Activated CD8-positive, alpha-beta memory T cell treated with anti-CD3 and anti-CD28 coated beads for 24 hours (primary cell): ENCODE results near the gene TMEM8B.

ENCODE experiments used
- DNase-seq: peaks from one replicate; pipeline ENCODE4 v3.0.0-alpha.2; 2020

TMEM8B gene, protein sequence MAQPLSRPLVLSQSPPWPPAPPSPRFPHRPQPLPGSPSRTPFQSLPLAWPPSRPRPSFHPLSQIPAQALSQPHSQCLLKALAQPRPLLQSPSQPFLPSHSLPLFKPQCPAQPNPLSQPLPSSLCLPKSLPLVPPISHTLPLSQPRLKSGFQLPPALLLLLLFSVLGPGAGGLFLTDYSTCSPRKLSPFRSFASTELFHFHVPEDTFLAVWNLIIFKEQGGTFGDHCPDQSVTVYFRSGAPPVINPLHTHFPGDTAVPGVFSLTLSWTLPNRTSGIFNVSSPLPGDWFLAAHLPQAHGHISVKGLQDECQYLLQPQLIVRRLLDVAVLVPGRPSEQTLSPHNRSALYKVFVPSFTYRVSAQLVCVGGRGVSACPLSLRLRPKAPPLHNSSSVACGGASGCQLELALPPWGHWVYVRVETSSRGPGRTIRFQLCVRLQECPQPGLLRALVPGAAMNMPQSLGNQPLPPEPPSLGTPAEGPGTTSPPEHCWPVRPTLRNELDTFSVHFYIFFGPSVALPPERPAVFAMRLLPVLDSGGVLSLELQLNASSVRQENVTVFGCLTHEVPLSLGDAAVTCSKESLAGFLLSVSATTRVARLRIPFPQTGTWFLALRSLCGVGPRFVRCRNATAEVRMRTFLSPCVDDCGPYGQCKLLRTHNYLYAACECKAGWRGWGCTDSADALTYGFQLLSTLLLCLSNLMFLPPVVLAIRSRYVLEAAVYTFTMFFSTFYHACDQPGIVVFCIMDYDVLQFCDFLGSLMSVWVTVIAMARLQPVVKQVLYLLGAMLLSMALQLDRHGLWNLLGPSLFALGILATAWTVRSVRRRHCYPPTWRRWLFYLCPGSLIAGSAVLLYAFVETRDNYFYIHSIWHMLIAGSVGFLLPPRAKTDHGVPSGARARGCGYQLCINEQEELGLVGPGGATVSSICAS

DNA sequence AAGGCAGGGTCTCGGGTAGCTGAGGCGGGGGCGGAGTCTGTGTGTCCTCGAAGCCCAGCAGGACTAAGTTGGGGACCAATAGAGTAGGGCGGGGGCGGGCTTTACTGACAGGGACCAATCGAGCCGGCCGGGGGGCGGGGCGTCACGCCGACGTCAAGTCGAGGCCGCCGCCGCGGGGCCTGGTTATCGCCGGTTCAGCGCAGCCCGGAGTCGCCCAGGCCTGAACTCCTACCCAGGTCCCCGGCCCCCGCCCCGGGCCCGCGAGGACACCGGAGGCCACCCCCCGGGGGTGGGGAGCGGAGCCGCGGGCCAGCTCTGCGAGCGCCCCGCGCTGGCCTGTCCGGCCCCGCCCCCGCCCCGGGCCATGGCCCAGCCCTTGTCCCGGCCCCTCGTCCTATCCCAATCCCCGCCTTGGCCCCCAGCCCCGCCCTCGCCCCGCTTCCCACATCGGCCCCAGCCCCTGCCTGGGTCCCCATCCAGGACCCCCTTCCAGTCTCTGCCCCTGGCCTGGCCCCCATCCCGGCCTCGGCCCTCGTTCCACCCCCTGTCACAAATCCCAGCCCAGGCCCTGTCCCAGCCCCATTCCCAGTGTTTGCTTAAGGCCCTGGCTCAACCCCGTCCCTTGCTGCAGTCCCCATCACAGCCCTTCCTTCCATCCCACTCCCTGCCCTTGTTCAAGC, at the start of gene TMEM8B:
TMEM8B (plus strand) TSS at position 145 of the 680 bp plus-strand sequence; CDS start at position 365, 220 bp downstream.
- peak; percentile 97 for DNase-seq

DNA sequence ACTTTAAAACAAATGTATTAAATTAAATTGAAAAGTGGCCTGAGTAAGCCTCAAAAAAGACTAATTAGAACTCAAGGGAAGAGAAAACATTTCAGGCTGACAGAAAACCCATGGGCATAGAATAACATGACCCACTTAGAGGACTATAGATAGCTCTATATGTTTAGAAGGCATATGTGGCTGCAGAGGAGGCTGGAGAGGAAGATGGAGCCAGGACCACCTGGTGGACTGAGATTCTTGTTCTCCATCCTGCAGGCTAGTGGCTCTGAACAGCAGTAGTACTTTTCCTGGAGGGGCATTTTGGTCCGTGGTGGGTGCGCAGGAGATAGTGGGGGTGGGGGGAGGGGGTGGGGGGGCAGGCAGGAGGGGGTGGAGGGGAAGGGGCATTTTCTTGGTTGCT, 48.0 kb upstream of the TMEM8B start:
- DNase-seq: no peak

DNA sequence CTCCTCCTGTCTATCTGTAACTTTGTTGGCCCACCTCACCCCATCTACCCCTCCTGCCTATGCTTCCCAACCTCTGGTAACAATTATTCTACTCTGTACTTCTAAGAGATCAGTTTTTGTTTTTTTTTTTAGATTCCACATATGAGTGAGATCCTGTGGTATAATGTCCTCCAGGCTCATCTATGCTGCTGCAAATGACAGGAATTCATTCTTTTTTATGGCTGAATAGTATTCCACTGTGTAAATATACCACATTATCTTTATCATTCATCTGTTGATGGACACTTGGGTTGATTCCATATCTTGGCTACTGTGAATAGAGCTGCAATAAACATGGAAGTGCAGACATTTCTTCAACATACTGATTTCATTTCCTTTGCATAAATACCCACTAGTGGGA, 45.6 kb upstream of the TMEM8B start:
- no peak for DNase-seq

DNA sequence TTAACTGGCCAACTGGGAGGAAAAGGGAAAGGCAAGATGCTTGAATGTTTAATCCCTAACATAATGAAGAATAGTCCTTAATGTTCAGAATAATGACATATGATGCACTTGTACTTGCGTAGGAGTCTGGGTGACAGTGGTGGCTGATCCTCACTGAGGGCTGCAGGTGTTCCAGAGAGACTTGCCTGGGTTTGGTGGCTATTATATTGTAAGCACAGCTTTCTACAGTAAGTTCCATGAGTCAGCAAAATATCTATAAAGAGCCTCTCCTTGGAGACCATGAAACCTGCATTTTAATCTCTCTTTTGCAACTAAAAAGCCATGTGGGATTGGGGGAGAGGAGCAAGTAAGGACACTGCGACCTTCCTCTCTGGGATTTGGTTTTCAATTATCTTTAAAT, 39.5 kb upstream of the TMEM8B start:
- DNase-seq: no peak

DNA sequence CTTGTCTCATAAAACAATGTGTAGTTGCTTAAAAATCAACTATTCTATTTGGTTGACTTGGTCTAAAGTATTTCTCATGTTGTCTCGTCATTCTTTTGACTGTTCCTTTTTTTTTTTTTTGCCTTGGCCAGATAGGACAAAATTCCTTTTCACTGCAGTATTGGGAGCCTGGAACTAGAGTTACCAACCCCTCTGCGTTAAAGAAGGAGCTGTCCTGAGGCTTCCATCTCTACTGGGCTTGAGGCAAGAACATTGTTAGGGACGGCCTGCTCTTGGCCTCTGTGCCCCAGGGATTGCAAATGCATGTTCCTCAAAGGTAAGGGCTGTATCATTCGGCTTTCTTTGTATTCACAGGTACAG, 39.0 kb upstream of the TMEM8B start:
- DNase-seq: no peak

DNA sequence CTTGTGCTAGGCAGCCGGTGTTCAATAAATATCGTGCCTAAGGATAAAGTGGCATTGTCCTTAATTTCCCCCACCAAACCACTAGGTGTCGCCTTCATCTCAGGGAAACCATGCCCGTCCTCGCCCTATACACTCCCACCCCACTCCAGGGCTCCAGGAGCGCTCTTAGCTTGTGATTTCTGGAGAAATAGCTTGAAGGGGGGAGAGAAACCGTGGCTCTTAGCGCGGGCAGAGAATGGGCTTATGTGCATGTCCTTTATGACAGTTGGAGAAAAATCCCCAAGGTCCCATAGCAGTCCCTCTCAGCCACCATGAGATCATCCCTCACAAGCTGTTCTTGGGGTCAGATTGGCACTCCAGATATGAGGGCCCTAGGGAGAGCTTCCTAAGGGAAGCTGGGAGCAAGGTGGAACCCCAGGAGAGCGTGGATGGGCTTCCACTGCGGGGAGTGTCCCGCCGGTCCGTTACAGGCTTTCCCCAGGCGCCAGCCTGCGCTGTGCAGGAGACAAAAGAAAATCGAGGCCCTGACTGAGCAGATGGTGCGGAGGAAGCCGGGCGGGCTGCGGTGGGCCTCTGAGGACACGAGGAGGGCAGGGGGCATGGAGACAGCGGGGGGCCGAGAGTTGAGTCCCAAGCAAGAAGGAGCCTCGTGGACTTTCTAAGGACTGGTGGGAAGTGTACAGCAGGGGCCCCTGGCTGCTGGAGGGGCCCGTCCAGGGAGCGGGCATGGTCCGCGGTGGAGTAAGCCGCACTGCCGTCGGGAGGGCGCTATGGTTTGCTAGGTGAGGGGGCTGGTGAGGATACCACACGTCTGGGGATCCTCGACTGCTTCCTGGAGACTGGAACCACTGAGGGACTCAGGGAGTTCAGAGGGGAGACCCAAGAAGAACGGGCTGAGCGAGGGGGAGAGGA, 38.4 kb upstream of the TMEM8B start:
- peak; percentile 76 for DNase-seq

DNA sequence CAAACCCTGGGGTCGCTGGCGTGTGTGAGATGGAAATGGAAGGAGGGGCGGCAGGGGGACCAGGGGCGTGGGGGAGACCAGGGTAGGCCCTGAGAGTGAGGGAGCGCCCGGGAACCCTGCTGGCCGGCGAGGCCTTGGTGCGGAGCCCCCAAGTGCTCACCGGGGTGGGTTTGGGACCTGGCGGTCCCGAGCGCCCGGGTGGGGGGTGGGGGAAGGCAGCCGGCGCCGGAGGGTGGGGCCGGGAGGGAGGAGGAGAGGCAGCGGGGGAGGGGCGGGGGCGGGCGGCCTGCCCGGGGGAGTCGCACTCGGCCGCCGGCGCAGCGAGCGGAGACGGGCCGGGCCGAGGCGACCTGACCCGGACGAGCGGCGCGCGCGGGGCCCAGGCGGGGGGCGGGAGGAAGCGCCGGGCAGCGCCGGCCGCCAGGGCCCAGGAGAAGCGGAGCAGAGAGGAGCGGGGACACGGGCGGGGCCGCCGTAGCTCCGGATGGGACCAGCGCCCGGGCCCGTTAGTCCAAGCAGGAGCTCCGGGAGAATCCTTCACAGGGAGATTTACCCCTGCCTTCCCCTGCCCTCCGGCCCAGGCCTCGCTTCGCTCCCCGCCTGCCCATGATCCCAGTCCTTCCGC, 37.6 kb upstream of the TMEM8B start, which contains the start of gene NPR2:
NPR2 (plus strand) TSS at position 295 of the 625 bp plus-strand sequence. CDS start 818 bp downstream, outside the sequence.
- no peak for DNase-seq

DNA sequence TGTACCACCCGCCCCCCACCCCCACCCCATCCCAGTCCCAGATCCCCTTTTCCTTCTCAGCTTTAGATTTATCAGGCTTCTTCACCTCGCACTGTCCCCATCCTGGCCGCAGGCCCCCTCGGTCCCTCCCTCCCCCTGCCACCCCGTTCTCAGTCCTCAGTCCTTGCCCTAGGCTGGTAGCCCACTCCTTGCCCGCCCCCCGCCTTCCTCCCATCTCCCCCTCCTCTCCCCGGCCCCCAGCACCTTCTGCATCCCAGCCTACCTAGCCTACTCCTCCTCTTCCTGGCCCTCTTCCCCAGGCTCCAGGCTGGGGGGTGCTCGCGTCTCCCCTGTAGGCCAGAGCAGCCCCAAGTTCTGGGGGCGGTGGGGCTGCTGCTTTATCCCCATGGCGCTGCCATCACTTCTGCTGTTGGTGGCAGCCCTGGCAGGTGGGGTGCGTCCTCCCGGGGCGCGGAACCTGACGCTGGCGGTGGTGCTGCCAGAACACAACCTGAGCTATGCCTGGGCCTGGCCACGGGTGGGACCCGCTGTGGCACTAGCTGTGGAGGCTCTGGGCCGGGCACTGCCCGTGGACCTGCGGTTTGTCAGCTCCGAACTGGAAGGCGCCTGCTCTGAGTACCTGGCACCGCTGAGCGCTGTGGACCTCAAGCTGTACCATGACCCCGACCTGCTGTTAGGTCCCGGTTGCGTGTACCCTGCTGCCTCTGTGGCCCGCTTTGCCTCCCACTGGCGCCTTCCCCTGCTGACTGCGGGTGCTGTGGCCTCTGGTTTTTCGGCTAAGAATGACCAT, 36.8 kb upstream of the TMEM8B start:
- no peak for DNase-seq

DNA sequence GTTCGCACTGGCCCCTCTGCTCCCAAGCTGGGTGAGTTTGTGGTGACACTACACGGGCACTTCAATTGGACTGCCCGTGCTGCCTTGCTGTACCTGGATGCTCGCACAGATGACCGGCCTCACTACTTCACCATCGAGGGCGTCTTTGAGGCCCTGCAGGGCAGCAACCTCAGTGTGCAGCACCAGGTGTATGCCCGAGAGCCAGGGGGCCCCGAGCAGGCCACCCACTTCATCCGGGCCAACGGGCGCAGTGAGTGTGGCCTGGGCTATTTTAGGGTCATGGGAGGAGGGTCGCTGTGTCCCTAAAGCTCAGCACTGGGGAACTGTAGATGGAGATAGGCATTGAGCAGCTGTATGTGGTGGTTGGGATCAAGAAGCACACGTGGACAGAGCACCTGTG, 36.2 kb upstream of the TMEM8B start:
- no peak for DNase-seq

DNA sequence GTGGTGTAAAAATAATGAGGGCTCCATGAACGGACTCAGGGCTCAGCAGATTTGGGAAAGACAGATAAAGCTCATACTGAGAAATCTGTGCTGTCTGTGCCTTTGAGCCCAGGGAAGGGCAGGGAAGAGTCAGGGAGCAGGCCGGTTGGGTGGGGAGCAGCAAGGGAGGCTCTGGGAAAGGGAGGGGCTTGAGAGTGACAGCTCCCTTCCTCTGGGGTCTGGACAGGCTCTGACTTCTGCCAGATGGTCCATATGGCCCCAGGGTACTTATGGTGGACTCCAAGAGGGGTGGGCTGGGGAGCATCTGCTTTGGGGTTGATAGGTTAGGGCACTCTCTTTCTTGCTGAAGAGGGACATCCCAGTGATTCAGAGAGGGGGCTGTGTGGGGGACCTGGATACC, 35.6 kb upstream of the TMEM8B start:
- DNase-seq: no peak

DNA sequence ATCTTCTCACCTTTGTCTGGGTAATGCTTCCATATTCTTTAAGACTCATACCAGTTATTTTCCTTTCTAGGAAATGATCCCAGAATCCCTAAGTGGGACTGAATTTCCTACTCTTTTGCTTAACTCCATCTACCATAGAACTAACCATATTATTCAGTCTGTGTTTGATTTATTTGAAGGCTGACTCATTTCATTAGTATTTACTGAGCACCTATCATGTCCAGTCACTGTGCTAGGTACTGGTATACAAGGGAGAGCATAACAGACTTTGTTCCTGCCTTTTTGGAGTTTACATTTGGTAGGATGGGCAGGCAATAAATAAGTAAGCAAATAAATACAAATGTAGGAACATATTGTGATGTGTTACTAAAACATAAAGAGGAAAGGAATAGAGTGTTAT, 33.3 kb upstream of the TMEM8B start:
- DNase-seq: no peak

DNA sequence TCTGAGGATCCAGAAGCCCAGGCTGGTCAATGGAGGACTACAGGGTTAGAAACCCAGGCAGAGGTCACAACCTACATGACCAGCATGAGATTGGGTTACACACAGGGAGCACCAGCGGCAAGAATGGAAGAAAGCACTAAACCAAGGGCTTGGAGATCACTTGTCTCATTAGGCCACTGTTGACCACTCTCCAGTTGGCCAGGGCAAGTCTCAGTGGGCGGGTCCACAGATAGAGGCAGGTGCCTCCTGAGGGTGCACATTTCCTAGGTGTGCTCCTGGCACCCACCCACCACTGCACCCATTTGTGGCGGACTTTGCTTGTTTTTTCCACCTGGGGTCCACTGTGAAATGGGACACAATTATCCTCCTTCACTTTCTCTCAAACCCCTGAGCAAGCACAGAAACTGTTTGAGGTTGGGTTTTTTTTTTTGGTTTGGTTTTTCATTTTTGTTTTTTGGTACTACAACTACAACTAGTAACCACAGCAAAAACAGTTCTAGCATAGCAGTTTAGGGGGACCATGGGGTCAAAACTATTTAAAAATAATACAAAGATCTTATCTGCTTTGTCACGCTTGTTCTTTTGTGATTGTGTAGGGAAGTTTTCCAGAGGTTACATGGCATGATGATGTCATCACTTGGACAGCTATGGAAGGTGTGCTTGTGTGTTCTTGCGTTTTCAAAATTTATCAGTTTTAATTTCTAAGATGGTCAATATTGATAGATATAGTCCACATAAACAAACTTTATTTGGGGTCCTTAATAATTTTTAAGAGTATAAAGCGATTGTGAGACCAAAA, 31.5 kb upstream of the TMEM8B start:
- DNase-seq: no peak

DNA sequence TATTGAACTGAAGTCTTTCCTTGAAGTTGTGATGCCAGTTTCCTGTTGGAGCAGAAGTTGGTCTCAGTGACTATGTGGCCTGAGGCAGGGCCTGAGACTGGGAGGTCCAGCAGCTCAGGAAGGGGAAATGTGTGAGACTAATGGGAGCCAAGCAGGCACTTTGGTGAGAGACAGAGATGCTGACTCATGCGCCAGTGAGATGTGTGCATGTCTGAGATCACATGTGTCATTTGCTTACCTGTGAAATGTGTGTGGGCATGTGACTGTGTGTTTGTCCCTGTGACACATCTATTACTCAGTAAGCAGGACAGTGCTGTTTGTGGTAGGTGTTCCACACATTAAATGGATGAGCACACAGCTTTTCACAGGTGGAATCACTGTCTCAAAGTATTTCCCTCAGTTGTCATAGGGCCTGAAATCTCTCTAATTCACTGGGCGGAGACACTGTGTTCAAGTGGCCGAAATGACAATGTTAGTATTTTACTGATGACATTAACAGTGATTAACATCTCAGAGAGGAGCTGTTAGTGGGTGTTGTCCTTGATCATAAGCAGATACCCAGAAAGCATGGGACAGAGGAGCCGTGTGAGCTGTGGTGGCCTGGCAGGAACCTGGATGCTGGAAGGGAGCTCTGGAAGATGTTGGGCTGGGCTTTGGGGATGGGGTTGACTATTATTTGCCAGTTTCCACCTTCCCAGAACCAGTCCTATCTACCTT, 30.2 kb upstream of the TMEM8B start:
- peak; percentile 61 for DNase-seq

DNA sequence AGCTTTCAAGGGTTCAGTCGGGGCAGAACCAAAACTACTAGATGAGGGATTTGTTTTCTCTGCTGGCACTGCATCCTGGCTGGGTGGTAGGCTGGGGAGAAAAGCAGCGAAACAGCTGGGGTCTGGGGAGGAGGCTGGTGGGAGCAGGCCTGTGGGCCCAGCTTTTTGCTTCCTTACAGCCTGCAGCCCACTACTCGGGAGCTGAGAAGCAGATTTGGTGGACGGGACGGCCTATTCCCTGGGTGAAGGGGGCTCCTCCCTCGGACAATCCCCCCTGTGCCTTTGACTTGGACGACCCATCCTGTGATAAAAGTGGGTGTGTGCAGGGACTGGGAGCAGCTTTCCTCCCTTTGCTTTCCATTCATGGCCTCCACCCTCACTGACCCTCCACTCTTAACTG, 28.5 kb upstream of the TMEM8B start:
- no peak for DNase-seq

DNA sequence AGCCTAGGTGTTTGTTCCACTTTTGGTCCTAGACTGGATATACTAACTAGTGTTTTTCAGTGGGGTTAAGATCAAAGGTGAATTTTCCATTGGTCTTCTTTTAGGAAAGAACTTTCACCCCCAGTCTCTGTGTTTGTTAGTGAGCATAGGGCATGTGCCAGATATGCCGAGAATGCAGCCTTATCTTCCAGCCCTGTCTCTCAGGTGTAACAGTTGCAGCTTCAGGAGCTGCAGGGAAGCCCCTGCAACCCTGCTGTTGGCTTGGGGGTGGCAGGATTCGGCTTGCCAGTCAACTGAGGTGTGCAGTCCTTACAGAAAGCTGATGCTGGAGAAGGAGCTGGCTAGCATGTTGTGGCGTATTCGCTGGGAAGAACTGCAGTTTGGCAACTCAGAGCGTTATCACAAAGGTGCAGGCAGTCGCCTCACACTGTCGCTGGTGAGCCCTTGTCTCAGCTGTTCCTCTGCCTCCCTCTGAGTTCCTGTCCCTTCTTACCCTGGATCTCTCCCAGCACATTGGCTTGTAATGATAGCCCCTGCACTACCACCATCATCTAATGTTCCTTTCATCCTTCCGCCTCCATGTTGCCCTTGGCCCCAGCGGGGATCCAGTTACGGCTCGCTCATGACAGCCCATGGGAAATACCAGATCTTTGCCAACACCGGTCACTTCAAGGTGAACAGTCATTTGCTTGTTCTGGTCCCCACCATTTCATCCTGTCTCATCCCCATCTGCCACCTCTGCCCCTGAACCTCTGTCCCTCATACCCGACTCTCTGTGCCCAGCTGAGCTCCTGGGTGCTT, 27.5 kb upstream of the TMEM8B start:
- DNase-seq: no peak

DNA sequence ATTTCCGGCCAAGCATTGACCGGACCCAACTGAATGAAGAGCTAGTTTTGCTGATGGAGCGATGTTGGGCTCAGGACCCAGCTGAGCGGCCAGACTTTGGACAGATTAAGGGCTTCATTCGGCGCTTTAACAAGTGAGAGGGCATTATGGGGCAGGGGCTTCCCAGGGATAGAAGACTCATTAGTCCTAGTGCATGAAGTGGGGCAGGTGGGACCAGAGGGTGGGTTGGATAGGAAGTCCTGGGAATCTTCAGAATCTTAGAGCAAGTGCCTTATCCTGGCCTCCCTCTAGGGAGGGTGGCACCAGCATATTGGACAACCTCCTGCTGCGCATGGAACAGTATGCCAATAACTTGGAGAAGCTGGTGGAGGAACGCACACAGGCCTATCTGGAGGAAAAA, 22.9 kb upstream of the TMEM8B start:
- no peak for DNase-seq

DNA sequence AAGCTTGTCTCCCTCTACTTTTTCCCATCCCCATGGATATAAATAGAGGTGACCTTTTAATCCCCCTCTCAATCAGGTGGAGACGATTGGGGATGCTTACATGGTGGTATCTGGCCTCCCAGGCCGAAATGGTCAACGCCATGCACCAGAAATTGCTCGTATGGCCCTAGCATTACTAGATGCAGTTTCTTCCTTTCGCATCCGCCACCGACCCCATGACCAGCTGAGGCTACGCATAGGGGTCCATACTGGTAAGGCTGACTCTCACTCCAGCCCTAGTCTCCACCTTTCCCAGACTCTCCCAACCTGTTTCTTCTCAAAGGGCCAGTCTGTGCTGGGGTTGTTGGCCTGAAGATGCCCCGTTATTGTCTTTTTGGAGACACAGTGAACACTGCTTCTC, 20.6 kb upstream of the TMEM8B start:
- DNase-seq: no peak

DNA sequence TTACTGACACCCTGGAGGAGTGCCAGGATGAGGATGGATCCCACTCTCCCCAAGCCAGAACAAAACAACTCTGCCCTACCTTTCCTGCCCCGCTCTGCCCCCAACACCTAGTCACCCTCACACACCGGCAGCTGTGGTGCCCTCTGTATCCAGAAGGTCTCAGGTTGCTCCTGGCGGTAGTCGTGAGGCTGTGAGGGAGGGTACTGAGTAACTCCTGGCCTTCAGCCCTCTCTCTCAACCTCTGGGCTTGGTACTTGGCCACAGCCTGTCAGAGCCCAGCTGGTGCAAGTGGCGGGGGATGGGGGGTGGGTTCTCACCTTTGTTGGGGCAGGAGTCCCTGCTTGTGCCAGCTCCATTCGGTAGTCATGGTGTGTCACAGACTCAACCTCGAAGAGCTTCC, 18.9 kb upstream of the TMEM8B start:
- no peak for DNase-seq
